ENCODE data around the gene TMEM169.

Gene TMEM169

DNA sequence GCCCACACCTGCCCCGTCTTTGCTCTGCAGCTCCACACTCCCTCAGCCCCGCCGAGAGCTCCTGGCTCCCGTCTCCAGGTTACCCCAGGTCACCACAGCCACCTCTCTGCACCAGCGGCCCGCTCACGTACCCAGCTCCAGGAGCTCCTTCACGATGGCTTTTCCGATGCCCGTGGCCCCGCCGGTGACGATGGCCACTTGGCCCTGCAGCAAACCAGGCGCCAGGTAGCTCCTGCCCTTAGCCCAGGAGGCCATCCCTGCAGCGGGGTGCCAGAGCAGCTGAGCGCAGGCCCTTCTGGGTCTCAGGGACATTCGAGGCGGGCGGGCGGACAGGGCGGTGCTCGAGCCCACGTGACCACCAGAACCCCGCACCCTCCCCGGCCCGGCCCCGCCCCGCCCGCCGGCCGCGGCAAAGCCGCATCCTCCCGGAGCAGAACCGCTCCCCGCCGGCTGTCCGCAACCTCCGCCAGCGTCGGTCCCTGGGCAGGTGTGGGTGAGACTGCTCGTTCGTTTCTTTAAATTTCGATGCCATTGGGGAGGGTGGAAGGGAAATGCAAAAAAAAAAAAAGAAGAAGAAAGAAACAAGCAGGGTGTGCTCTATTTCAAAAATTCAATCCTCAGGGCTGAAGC lies at the start of gene TMEM169, which contains the start of gene PECR:
Gene TMEM169 (plus strand): TSS at position 433 of the 630 bp plus-strand sequence. CDS start 14,045 bp downstream, outside the sequence.
Gene PECR (minus strand): TSS at position 323 of the 630 bp plus-strand sequence. CDS start 68 bp downstream, at position 255.
- DNase-seq (ENCODE audit: low read depth), result peak; percentile 54

GRCh38 chr2:216031960-216032689 lies 49.6 kb upstream of the TMEM169 start:
- DNase-seq (ENCODE audit: low read depth), result peak; percentile 70

DNA sequence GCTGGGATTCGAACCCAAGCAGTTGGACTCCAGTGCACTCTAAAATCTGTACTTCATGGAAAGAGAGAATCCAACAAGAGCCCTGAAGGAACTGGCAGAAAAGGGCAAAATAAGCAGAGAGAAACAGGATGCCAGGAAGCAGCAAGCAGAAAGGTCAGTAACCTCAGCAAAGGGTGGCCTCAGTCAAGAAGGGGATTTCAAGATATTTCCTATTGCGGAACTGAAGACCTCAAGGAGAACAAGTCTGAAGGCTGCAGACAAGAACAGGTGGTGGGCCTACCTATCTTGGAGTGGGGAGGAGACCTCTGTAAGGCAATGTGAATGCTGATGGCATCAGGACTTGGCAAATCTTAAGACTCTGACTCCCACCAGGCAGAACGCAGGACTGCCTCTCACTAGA lies 48.3 kb upstream of the TMEM169 start:
- DNase-seq (ENCODE audit: low read depth), result no peak

- DNase-seq (ENCODE audit: low read depth), result peak; percentile 65
Observed at GRCh38 chr2:216034065-216034464, 47.7 kb upstream of the TMEM169 start.

- no peak for DNase-seq (ENCODE audit: low read depth)
Observed at GRCh38 chr2:216039918-216040317, 41.8 kb upstream of the TMEM169 start.

DNA sequence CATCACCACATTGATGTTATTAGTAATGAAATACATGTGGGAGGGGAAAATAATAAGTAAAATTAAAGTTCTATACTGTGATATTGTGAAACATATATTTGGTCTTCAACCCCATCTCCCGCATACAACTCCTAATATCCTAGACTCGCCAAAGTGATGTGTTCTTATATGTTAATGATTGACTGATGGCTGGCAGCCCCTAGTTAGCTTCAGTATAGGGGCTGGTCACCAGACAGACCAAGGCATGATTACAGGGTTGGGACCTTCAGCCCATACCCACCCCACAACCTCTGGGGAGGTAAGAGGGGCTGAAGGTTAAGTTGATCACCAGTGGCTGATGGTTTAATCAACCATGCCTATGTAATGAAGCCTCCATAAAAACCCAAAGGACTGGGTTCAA lies 40.3 kb upstream of the TMEM169 start:
- DNase-seq (ENCODE audit: low read depth), result no peak

GRCh38 chr2:216043949-216044348 lies 37.8 kb upstream of the TMEM169 start:
- DNase-seq (ENCODE audit: low read depth), result no peak

DNA sequence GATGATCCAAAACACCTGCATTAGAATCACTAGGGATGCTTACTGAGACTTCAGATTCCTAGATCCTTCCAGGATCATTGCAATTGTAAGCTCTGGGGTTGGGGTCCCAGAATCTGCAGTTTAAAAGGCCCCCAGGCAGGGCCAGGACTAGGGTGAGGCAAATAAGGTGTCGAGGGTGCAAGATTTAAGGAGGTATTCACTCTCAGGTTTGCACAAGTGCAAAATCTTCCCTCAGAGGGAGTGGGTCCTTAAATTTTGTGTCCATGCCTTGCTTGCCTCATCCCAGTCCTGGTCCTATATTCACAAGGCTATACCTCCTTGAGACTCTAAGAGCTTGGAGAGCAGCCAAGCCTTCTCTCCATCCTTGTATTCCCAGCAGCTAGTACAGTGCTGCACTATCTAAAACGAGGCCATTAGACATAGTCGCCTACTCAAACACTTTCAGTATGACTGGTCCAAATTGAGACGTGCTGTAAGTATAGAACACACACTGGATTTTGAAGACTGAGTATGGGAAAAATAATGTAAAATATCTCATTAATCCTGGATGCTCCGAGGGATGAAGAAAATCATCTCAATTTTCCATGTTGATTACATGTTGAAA lies 36.7 kb upstream of the TMEM169 start:
- no peak for DNase-seq (ENCODE audit: low read depth)

GRCh38 chr2:216047397-216047796 lies 34.3 kb upstream of the TMEM169 start:
- DNase-seq (ENCODE audit: low read depth), result peak; percentile 62

GRCh38 chr2:216049452-216049851 lies 32.3 kb upstream of the TMEM169 start:
- no peak for DNase-seq (ENCODE audit: low read depth)

- DNase-seq (ENCODE audit: low read depth), result no peak
Observed at GRCh38 chr2:216051350-216051749, 30.4 kb upstream of the TMEM169 start.

GRCh38 chr2:216052420-216052819 lies 29.3 kb upstream of the TMEM169 start:
- no peak for DNase-seq (ENCODE audit: low read depth)

- DNase-seq (ENCODE audit: low read depth), result no peak
Observed at GRCh38 chr2:216055680-216056079, 26.0 kb upstream of the TMEM169 start.

DNA sequence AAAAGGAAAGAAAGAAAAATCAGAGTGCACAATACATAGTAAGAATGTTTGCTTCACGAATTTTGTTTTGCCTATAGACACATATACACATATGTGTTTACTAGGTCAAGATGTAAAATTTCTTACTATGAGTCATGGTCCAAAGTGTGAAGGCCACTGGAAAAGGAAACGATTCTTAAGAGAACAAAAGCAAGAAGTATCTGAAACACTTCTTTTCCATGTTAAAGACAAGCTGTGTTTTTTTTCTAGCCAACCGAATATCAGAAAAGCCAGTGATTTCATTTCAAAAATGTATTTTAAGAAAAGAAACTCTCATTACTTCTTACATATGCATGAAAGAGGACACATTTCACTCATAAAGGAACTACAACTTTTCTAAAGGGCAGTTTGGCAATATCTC lies 25.0 kb upstream of the TMEM169 start:
- no peak for DNase-seq (ENCODE audit: low read depth)

GRCh38 chr2:216057688-216058193 lies 24.0 kb upstream of the TMEM169 start:
- DNase-seq (ENCODE audit: low read depth), result peak; percentile 24

- no peak for DNase-seq (ENCODE audit: low read depth)
Observed at GRCh38 chr2:216059233-216059834, 22.4 kb upstream of the TMEM169 start.

DNA sequence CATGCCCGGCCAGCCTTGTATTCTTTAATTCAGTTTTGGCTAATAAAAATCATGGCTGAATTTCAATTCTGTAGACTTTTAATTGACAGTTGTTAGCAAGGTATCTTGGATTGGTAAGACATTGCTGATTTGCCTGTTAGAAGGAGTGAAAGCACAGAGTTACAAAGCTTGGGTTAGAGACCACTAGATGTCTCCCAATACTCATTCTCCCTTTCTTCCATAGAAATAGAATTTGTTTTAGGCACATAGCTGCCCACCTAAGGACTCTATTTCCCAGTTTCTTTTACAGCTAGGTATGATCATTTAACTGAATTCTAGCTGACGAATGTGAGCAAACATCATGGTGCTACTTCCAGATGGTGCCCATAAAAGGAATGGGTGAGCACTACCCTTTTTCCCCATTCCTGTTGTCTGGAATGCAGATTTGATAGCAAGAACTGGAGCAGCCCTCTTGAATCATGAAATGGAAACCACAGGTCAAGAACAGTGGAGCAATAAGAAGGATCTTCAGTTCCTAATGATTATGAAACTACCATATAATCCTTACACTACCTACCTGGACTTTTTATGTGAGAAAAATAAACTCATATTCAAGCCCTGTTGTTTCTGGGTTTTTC lies 17.6 kb upstream of the TMEM169 start:
- no peak for DNase-seq (ENCODE audit: low read depth)

- no peak for DNase-seq (ENCODE audit: low read depth)
Observed at GRCh38 chr2:216064665-216065064, 17.1 kb upstream of the TMEM169 start.

GRCh38 chr2:216066230-216066629 lies 15.5 kb upstream of the TMEM169 start:
- DNase-seq (ENCODE audit: low read depth), result peak; percentile 50

DNA sequence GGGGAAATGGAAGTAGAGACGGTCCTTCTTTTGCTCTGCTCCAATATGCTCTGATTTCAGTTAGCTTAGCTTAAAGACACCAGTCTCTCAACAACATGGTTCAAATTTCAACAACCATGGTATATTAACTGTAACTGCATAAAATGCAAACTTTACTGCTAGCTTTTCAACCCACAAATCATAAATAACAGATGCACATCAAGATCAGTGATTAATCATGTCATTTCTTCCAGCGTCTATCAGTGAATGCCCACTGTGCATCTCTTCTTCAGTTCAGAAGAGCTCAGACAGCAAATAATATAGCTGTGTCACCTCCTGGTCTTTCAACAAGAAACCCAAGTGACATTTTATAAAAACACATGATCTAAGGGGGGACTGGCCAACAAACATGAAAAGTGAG lies 12.7 kb upstream of the TMEM169 start:
- no peak for DNase-seq (ENCODE audit: low read depth)

DNA sequence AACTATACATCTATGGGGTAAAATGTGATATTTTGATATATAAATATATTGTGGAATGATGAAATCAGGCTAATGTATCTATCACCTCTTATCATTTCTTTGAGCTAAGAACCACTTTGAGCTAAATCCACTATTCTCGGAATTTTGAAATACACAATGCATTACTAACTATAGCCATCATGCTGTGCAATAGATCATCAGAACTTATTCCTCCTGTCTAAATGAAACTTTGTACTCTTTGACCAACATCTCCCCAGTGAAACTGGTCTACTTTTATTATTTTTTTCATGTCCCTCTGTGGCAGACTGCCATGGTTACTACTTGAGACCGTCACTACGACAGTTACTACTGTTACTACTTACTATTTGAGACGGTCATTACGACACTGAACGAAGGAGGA lies 11.5 kb upstream of the TMEM169 start:
- DNase-seq (ENCODE audit: low read depth), result no peak

Data from fibroblast of gingiva (primary cell).